H1 (cell line): ENCODE measurements around the gene SERPINB2. TPM values are rescaled to one million over a fixed set of nuclear protein-coding genes. Genes with fewer than 3 reads are reported as not detected.

ENCODE experiments used
- CTCF ChIA-PET: fragments of 300-600 bp; sonication (Branson Sonifier 250); formaldehyde crosslinking; loops from one replicate; lab custom pipeline; 2021; ENCODE audit not compliant: partially characterized antibody; lab: Charles Lee
- POLR2A ChIA-PET: fragments of 300-600 bp; sonication (Branson Sonifier 250); formaldehyde crosslinking; loops from one replicate; lab custom pipeline; 2021; ENCODE audit warnings: inconsistent platforms; ENCODE audit not compliant: partially characterized antibody; lab: Charles Lee
- DNase-seq, 2 experiments: peaks; one replicate each; pipeline versions ENCODE4 v3.0.0 to v3.0.0-alpha.2; 2010 to 2022; ENCODE audit warnings: low spot score in 2 of 2, low read depth in 1 of 2, mixed read lengths in 1 of 2
- FAIRE-seq: peaks from 2 replicates; lab custom pipeline; 2011; peaks lifted over from hg19 to GRCh38; lab: Jason Lieb, UNC
- H2AFZ ChIP-seq: 2 replicates; pipeline ENCODE4 v1.8.1; 2012; ENCODE audit warnings: low read length, inconsistent platforms
- H2AK5ac ChIP-seq: 2 replicates; pipeline ENCODE4 v1.6.1; 2013; ENCODE audit warnings: low read depth, low read length
- H2BK120ac ChIP-seq: replicated peaks from 2 replicates; pipeline ENCODE3; 2013; ENCODE audit warnings: low read depth, low read length, inconsistent platforms
- H2BK12ac ChIP-seq: 2 replicates; pipeline ENCODE4 v1.6.1; 2013; ENCODE audit warnings: low read depth, low read length
- H2BK15ac ChIP-seq: 2 replicates; pipeline ENCODE4 v1.6.1; 2013; ENCODE audit warnings: low read length
- H2BK20ac ChIP-seq: 2 replicates; pipeline ENCODE4 v1.6.1; 2013; ENCODE audit warnings: low read length
- H2BK5ac ChIP-seq: 2 replicates; pipeline ENCODE4 v1.6.1; 2013; ENCODE audit warnings: low read depth, low read length
- H3K14ac ChIP-seq: 2 replicates; pipeline ENCODE4 v1.6.1; 2013; ENCODE audit warnings: inconsistent platforms; ENCODE audit not compliant: insufficient read length
- H3K18ac ChIP-seq: 2 replicates; pipeline ENCODE4 v1.6.1; 2013; ENCODE audit warnings: low read length; ENCODE audit errors: extremely low read depth
- H3K23ac ChIP-seq: 2 replicates; pipeline ENCODE4 v1.6.1; 2013; ENCODE audit warnings: inconsistent platforms; ENCODE audit not compliant: insufficient read length
- H3K23me2 ChIP-seq: 2 replicates; pipeline ENCODE4 v1.6.1; 2013; ENCODE audit warnings: low read depth, low read length
- H3K27ac ChIP-seq: 2 replicates; pipeline ENCODE4 v1.6.1; 2011; ENCODE audit warnings: low read depth, low read length, inconsistent platforms
- H3K27me3 ChIP-seq, 4 experiments: replicated peaks in 1 of 4; 1 replicate in 1 of 4; 2 replicates in 3 of 4; pipeline versions ENCODE4 v1.6.1 to v1.8.1; 2011 to 2013; ENCODE audit warnings: low read length in 3 of 4, mild to moderate bottlenecking in 3 of 4, inconsistent platforms in 2 of 4, mixed read lengths in 2 of 4, moderate library complexity in 1 of 4; ENCODE audit not compliant: control insufficient read depth in 3 of 4, insufficient read depth in 3 of 4; ENCODE audit errors: extremely low read depth in 1 of 4
- H3K36me3 ChIP-seq, 4 experiments: 2 replicates each; pipeline versions ENCODE4 v1.6.1 to v1.8.1; 2011 to 2013; ENCODE audit warnings: mild to moderate bottlenecking in 4 of 4, low read length in 3 of 4, moderate library complexity in 2 of 4, control low read depth in 1 of 4, inconsistent platforms in 1 of 4; ENCODE audit not compliant: insufficient read depth in 4 of 4, control insufficient read depth in 2 of 4
- H3K4ac ChIP-seq: replicated peaks from 2 replicates; pipeline ENCODE3; 2013; ENCODE audit warnings: low read length, low read depth, mixed read lengths, inconsistent platforms; ENCODE audit not compliant: insufficient read length
- H3K4me1 ChIP-seq, 4 experiments: replicated peaks in 1 of 4; 1 replicate in 1 of 4; 2 replicates in 3 of 4; pipeline versions ENCODE4 v1.6.1 to v1.8.1; 2011 to 2013; ENCODE audit warnings: low read length in 3 of 4, inconsistent platforms in 2 of 4, mixed read lengths in 1 of 4; ENCODE audit not compliant: insufficient read depth in 4 of 4, control insufficient read depth in 3 of 4
- H3K4me2 ChIP-seq, 2 experiments: 2 replicates each; pipeline versions ENCODE4 v1.6.1 to v1.8.1; 2011 to 2013; ENCODE audit warnings: low read depth in 2 of 2, low read length in 2 of 2, control low read depth in 1 of 2, inconsistent platforms in 1 of 2, mild to moderate bottlenecking in 1 of 2; ENCODE audit not compliant: insufficient read depth in 1 of 2
- H3K4me3 ChIP-seq, 4 experiments: fragments of 200-600, 300-600 bp in 1 of 4; sonication (generic), shearing (Covaris generic), sonication (Bioruptor Twin) in 1 of 4; 2 replicates each; pipeline versions ENCODE4 v1.5.1 to v1.8.1; 2011 to 2016; ENCODE audit warnings: low read length in 4 of 4, low read depth in 3 of 4, control low read depth in 2 of 4, inconsistent platforms in 2 of 4, mild to moderate bottlenecking in 2 of 4, mixed read lengths in 1 of 4, moderate library complexity in 1 of 4; ENCODE audit not compliant: insufficient read depth in 2 of 4; ENCODE audit errors: extremely low read depth in 1 of 4
- H3K56ac ChIP-seq: replicated peaks from 2 replicates; pipeline ENCODE3; 2013; ENCODE audit warnings: low read depth, mild to moderate bottlenecking, mixed read lengths, low read length, inconsistent platforms; ENCODE audit not compliant: insufficient read length
- H3K79me1 ChIP-seq: 2 replicates; pipeline ENCODE4 v1.6.1; 2013; ENCODE audit warnings: low read depth, low read length, control low read depth
- H3K79me2 ChIP-seq, 2 experiments: 2 replicates each; pipeline versions ENCODE4 v1.6.1 to v1.8.1; 2012 to 2013; ENCODE audit warnings: low read length in 2 of 2, mild to moderate bottlenecking in 2 of 2, inconsistent platforms in 1 of 2; ENCODE audit not compliant: insufficient read depth in 2 of 2, control insufficient read depth in 1 of 2
- H3K9ac ChIP-seq, 4 experiments: replicated peaks in 1 of 4; 1 replicate in 1 of 4; 2 replicates in 3 of 4; pipeline versions ENCODE4 v1.6.1 to v1.8.1; 2011 to 2013; ENCODE audit warnings: low read depth in 3 of 4, low read length in 3 of 4, control low read depth in 2 of 4, mild to moderate bottlenecking in 2 of 4, moderate library complexity in 2 of 4, inconsistent platforms in 1 of 4; ENCODE audit errors: extremely low read depth in 1 of 4
- H3K9me3 ChIP-seq, 2 experiments: 2 replicates each; pipeline versions ENCODE4 v1.6.1 to v1.8.1; 2012 to 2013; ENCODE audit warnings: mild to moderate bottlenecking in 2 of 2, moderate library complexity in 2 of 2, control low read depth in 1 of 2, inconsistent platforms in 1 of 2, low read depth in 1 of 2, low read length in 1 of 2, mixed read lengths in 1 of 2; ENCODE audit not compliant: insufficient read depth in 2 of 2
- H4K20me1 ChIP-seq, 2 experiments: replicated peaks in 1 of 2; 2 replicates each; pipeline versions ENCODE3 to v1.8.1; 2011 to 2013; ENCODE audit warnings: inconsistent platforms in 2 of 2, low read length in 2 of 2, mild to moderate bottlenecking in 1 of 2; ENCODE audit not compliant: insufficient read depth in 2 of 2, control insufficient read depth in 1 of 2
- H4K5ac ChIP-seq: 2 replicates; pipeline ENCODE4 v1.6.1; 2013; ENCODE audit warnings: low read length, low read depth, mixed read lengths, inconsistent platforms; ENCODE audit not compliant: insufficient read length
- H4K8ac ChIP-seq: 2 replicates; pipeline ENCODE4 v1.8.0; 2013; ENCODE audit warnings: mild to moderate bottlenecking, moderate library complexity, low read length, inconsistent platforms; ENCODE audit not compliant: insufficient read depth; ENCODE audit errors: extremely low read depth
- H4K91ac ChIP-seq: replicated peaks from 2 replicates; pipeline ENCODE3; 2013; ENCODE audit warnings: low read length, mixed read lengths, inconsistent platforms; ENCODE audit not compliant: insufficient read length
- CHD1 ChIP-seq: IDR thresholded peaks from 2 replicates; pipeline ENCODE4 v1.6.1; 2012; ENCODE audit warnings: low read depth, low read length, improper control_type of control experiment
- CHD2 ChIP-seq: IDR thresholded peaks from 2 replicates; pipeline ENCODE4 v1.6.1; 2012; ENCODE audit warnings: low read length, improper control_type of control experiment
- JUND ChIP-seq: IDR thresholded peaks from 2 replicates; pipeline ENCODE4 v1.6.1; 2011; ENCODE audit warnings: mild to moderate bottlenecking, improper control_type of control experiment, low read length
- KDM1A ChIP-seq: fragments of 200-600, 300-600 bp; sonication (generic); IDR thresholded peaks from 2 replicates; pipeline ENCODE4 v1.7.1; 2016; ENCODE audit warnings: mild to moderate bottlenecking, low read length, borderline replicate concordance
- NRF1 ChIP-seq: IDR thresholded peaks from 2 replicates; pipeline ENCODE4 v1.6.1; 2011; ENCODE audit warnings: mild to moderate bottlenecking, low read depth, low read length, improper control_type of control experiment
- POLR2AphosphoS5 ChIP-seq: IDR thresholded peaks from 2 replicates; pipeline ENCODE4 v1.6.1; 2011; ENCODE audit warnings: low read depth, low read length
- RAD21 ChIP-seq, 2 experiments: IDR thresholded peaks in 1 of 2; conservative IDR thresholded peaks in 1 of 2; 2 replicates each; pipeline ENCODE4 v1.6.1; 2011; ENCODE audit warnings: low read depth in 2 of 2, low read length in 2 of 2, improper control_type of control experiment in 1 of 2, inconsistent platforms in 1 of 2, mild to moderate bottlenecking in 1 of 2, moderate library complexity in 1 of 2
- TAF7 ChIP-seq: optimal IDR thresholded peaks from 2 replicates; pipeline ENCODE3; 2011; ENCODE audit warnings: low read depth, mild to moderate bottlenecking, inconsistent platforms, low read length, moderate library complexity, borderline replicate concordance
- WGBS, 2 experiments: shearing (Covaris generic) in 1 of 2; methylation state at CpG; one replicate each; pipeline versions ENCODE4 v1.1.6 to v1.1.7; 2013 to 2015; ENCODE audit warnings: low lambda C conversion rate in 2 of 2, mixed read lengths in 2 of 2, inconsistent platforms in 1 of 2, low coverage in 1 of 2, missing lambda C conversion rate in 1 of 2; ENCODE audit not compliant: insufficient replicate concordance in 2 of 2, insufficient coverage in 1 of 2, insufficient read length in 1 of 2; ENCODE audit errors: extremely low coverage in 1 of 2, missing lambda C conversion rate in 1 of 2; 5-methylcytosine and 5-hydroxymethylcytosine counted together
- polyA plus RNA-seq, 7 experiments: library from polyadenylated mRNA; depleted of rRNA in 3 of 7; stranded (reverse) in 5 of 7; unstranded in 2 of 7; fragments of >200 nt in 5 of 7; fragments of 200-250 nt in 2 of 7; gene quantifications; 1 replicate in 5 of 7; 2 replicates in 1 of 7; 4 replicates in 1 of 7; pipeline versions ENCODE4 v1.2.1 to v1.2.3, GENCODE V29; 2011 to 2013; ENCODE audit warnings: missing spikeins in 2 of 7, mixed read lengths in 2 of 7
- total RNA-seq: library from RNA; stranded (reverse); fragmentation: NEBNext Ultra II Directional; extraction: Animal tissue kit (Norgen Biotek cat#: 25700); gene quantifications from 2 replicates; pipeline ENCODE4 v1.2.1, GENCODE V29; 2021

The SERPINB2 gene
- total and polyA plus RNA-seq, 2 of the 8 experiments (the other 6 are each of a cell fraction or from before 2014, with no cell fraction given), result not detected

GRCh38 chr18:63908858-63909257, 21.4 kb downstream of the SERPINB2 start:
- Histone ChIP-seq H3K36me3 (no peaks in the 10 kb centered on the region), H3K4ac (no peak overlapping the region), H2AK5ac (no peak overlapping the region), H2BK12ac (no peak overlapping the region), H3K79me1 (no peaks in the 10 kb centered on the region), H3K27me3 (no peaks in the 10 kb centered on the region), H3K4me2 (no peak overlapping the region), H3K27ac (no peak overlapping the region), H2BK120ac (no peak overlapping the region), H2BK15ac (no peak overlapping the region), H2AFZ (no peak overlapping the region), H3K79me2 (no peaks in the 10 kb centered on the region), H3K4me1 (peaks cover 0 to 2% (median 0%) of the 10 kb centered on the region in 4 experiments; a peak in 1 of 7 replicates), H3K56ac (no peak overlapping the region), H3K4me3 (no peak overlapping the region), H3K9me3 (peaks cover 0 to 7% of the 10 kb centered on the region in 2 experiments; a peak in 1 of 4 replicates), H3K9ac (no peak overlapping the region), H3K14ac (no peak overlapping the region), H3K18ac (no peak overlapping the region), H3K23ac (no peak overlapping the region), H4K5ac (no peak overlapping the region), H4K20me1 (no peaks in the 10 kb centered on the region), H4K8ac (no peak overlapping the region), H2BK20ac (no peak overlapping the region), H4K91ac (no peak overlapping the region), H3K23me2 (no peaks in the 10 kb centered on the region), H2BK5ac (no peak overlapping the region)
- 90% methylated on average over 1 of the region's 1 CpG; no CpG with 5 or more reads in 1 of the 2 experiments for WGBS, 2 experiments
- DNase-seq (no peak), FAIRE-seq (no peak)
- TF ChIP-seq KDM1A (no peak), POLR2AphosphoS5 (no peak), CHD2 (no peak), NRF1 (no peak), RAD21 (IDR thresholded peaks at IDR 0.05 in 1 of 2, conservative IDR thresholded peaks at IDR 0.05 in 1 of 2; ENCODE audit: low read depth in 2 of 2, low read length in 2 of 2) (no peak), CHD1 (no peak), TAF7 (no peak), JUND (no peak)
- ChIA-PET CTCF (interaction anchor here (0.8 to 2.0 kb wide), 3 partner anchors 22 to 56 kb away, joined by 3 to 6 read pairs (median 3); no protein-coding TSS in a partner anchor), POLR2A (no interaction called here)
